Measurements from ENCODE around the gene OXER1.

The OXER1 gene

GRCh38 chr2:42769583-42770287, 5.8 kb upstream of the OXER1 start:
- no peak for DNase-seq (ENCODE audit: low spot score)

GRCh38 chr2:42768706-42769256, 4.8 kb upstream of the OXER1 start:
- no peak for DNase-seq (ENCODE audit: low spot score)

GRCh38 chr2:42767899-42768705, 4.2 kb upstream of the OXER1 start:
- DNase-seq (ENCODE audit: low spot score): no peak

- no peak for DNase-seq (ENCODE audit: low spot score)
These were observed 3.4 kb upstream of the OXER1 start for GRCh38 chr2:42767080-42767898.

- DNase-seq (ENCODE audit: low spot score): no peak
These were observed 1.8 kb upstream of the OXER1 start for GRCh38 chr2:42765686-42766085.

GRCh38 chr2:42764901-42765300, 966 bp upstream of the OXER1 start:
- no peak for DNase-seq (ENCODE audit: low spot score)

GRCh38 chr2:42762823-42763804, 821 bp downstream of the OXER1 start:
- DNase-seq (ENCODE audit: low spot score): no peak

GRCh38 chr2:42762155-42762554, 1.8 kb downstream of the OXER1 start:
- no peak for DNase-seq (ENCODE audit: low spot score)

- DNase-seq (ENCODE audit: low spot score): no peak
These were observed 2.4 kb downstream of the OXER1 start for GRCh38 chr2:42761554-42761953.

- no peak for DNase-seq (ENCODE audit: low spot score)
These were observed 5.2 kb downstream of the OXER1 start for GRCh38 chr2:42758751-42759150.

- no peak for DNase-seq (ENCODE audit: low spot score)
These were observed 5.8 kb downstream of the OXER1 start for GRCh38 chr2:42757981-42758740.

- DNase-seq (ENCODE audit: low spot score): no peak
These were observed 6.9 kb downstream of the OXER1 start for GRCh38 chr2:42756966-42757513.

GRCh38 chr2:42756150-42756775, 7.7 kb downstream of the OXER1 start:
- no peak for DNase-seq (ENCODE audit: low spot score)

- no peak for DNase-seq (ENCODE audit: low spot score)
These were observed 8.6 kb downstream of the OXER1 start for GRCh38 chr2:42755191-42755880.

GRCh38 chr2:42754776-42755140, 9.2 kb downstream of the OXER1 start:
- DNase-seq (ENCODE audit: low spot score): no peak

- no peak for DNase-seq (ENCODE audit: low spot score)
These were observed 9.7 kb downstream of the OXER1 start for GRCh38 chr2:42754021-42754775.

GRCh38 chr2:42752816-42753813, 10.8 kb downstream of the OXER1 start:
- no peak for DNase-seq (ENCODE audit: low spot score)

Measured in COLO829 (cell line).